Nephron (organoid): ENCODE measurements around the gene DOCK3.

Experiments used
- H3K27ac Mint-ChIP-seq, 3 experiments: 2 replicates each; pipeline ENCODE4 v1.8.0; 2020; ENCODE audit warnings: mixed read lengths in 3 of 3, mild to moderate bottlenecking in 2 of 3, moderate library complexity in 1 of 3
- H3K27me3 Mint-ChIP-seq: 2 replicates; pipeline ENCODE4 v1.8.0; 2021; ENCODE audit warnings: low read depth, mild to moderate bottlenecking, moderate library complexity, mixed read lengths
- H3K36me3 Mint-ChIP-seq: 2 replicates; pipeline ENCODE4 v1.8.0; 2020; ENCODE audit warnings: low read depth, mixed read lengths
- H3K4me1 Mint-ChIP-seq: 2 replicates; pipeline ENCODE4 v1.8.0; 2020; ENCODE audit warnings: mixed read lengths
- H3K4me3 Mint-ChIP-seq, 3 experiments: 2 replicates each; pipeline ENCODE4 v1.8.0; 2020; ENCODE audit warnings: mild to moderate bottlenecking in 3 of 3, mixed read lengths in 3 of 3, moderate library complexity in 2 of 3
- H3K9me3 Mint-ChIP-seq: 2 replicates; pipeline ENCODE4 v1.8.0; 2020; ENCODE audit warnings: mixed read lengths
- TF ChIP-seq, protein P1 (sequence below), 3 experiments: fragments of 200-600 bp; sonication (generic); IDR thresholded peaks; one replicate each; pipeline ENCODE4 v1.5.0; 2021; ENCODE audit warnings: antibody characterized with exemption in 3 of 3; ENCODE audit not compliant: unreplicated experiment in 3 of 3

The DOCK3 gene

DNA sequence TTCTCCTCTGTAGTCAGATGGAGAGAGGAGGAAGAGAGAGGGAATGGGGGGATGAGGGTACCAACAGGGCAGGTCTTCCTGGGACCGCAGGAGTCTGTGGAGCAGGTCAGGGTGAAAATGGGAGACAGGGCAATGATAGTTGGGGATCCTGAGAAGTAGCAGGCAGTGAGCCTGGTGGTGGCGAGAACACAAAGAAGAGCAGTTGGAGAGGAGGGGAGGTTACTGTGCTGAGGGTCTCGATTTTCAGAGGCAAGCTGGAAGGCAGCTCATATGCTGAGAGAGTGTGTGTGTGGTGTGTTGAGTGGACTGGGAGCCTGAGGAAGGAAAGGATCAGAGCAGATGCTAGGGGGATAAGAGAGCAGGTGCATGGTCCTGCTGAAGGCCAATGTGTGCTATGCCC lies 2.1 kb upstream of the DOCK3 start:
- TF ChIP-seq, protein P1, sequence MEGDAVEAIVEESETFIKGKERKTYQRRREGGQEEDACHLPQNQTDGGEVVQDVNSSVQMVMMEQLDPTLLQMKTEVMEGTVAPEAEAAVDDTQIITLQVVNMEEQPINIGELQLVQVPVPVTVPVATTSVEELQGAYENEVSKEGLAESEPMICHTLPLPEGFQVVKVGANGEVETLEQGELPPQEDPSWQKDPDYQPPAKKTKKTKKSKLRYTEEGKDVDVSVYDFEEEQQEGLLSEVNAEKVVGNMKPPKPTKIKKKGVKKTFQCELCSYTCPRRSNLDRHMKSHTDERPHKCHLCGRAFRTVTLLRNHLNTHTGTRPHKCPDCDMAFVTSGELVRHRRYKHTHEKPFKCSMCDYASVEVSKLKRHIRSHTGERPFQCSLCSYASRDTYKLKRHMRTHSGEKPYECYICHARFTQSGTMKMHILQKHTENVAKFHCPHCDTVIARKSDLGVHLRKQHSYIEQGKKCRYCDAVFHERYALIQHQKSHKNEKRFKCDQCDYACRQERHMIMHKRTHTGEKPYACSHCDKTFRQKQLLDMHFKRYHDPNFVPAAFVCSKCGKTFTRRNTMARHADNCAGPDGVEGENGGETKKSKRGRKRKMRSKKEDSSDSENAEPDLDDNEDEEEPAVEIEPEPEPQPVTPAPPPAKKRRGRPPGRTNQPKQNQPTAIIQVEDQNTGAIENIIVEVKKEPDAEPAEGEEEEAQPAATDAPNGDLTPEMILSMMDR (IDR thresholded peaks at IDR 0.05; ENCODE audit: unreplicated experiment in 3 of 3) = no peak
- Mint-ChIP-seq H3K27ac (no peak overlapping the region), H3K36me3 (no peaks in the 10 kb centered on the region), H3K27me3 (peaks cover 92% of the 10 kb centered on the region), H3K4me3 (peak overlapping the region; percentile 10 to 42 (median 17)), H3K9me3 (no peaks in the 10 kb centered on the region), H3K4me1 (peaks cover 4% of the 10 kb centered on the region)

DNA sequence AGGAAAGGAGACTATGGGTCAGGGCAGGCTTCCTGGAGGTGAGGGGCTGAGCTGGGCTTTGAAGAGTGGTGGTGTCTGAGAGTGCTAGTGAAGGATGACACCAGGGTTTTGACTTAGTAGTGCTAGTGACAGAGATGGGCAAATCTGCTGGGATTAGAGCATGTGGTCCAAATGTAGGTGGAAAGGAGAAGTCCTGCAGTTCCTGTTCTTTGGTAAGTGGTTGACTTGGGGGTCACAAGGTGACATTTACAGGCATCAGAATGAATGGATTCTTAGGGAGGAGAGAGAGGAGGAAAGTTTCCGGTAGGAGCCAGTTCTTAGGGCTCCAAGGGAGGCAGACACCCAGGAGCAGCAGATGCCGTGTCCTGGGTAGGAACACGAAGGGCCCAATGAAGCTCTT lies 796 bp upstream of the DOCK3 start:
- H3K27ac Mint-ChIP-seq = no peak overlapping the region
- no peaks in the 10 kb centered on the region for H3K9me3 Mint-ChIP-seq
- TF ChIP-seq, protein P1 (IDR thresholded peaks at IDR 0.05; ENCODE audit: unreplicated experiment in 3 of 3) = no peak
- H3K36me3 Mint-ChIP-seq = no peaks in the 10 kb centered on the region
- H3K4me3 Mint-ChIP-seq = peak overlapping the region; percentile 75 to 79 (median 76)
- H3K4me1 Mint-ChIP-seq = peaks cover 4% of the 10 kb centered on the region
- peaks cover 92% of the 10 kb centered on the region for H3K27me3 Mint-ChIP-seq

DNA sequence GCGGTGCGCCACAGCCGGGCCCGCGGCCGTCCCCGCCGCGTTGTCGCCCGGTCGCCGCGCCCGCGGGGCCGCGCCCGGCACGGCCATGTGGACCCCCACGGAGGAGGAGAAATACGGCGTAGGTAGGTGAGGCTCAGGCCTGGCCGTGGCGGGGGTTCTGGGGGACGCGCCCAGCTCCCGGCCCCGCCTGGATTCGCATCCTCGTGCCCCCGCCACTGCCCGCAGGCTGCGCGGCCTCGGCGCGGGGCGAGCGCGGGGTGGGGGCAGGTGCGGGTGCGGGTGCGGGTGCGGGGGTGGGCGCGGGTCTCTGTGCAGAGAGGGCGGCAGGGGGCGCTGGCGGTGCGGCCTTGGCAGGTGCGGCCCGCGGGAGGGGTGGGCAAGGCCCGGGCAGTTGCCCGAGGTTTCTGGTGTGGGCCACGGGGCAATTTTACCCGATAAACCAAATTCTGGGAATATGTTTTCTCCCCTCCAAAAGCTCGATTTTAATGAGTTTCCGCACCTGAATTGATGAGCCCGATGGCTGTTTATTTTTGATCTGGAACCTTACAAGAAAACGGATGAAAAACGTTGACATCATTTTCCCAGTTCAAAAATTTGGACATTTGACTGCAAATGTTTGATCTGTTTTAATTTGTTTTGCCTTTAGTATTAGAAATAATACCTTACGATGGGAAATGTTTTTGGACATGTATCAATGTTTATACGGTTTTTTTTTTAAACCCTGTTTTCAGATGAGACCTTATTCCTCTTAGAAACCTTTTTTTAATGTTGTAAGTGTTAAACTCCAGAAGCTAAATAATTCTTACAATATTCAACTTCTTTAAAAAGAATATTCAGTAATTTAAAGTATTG lies 678 bp downstream of the DOCK3 start:
- Mint-ChIP-seq H3K27me3 (peaks cover 89% of the 10 kb centered on the region), H3K36me3 (no peaks in the 10 kb centered on the region), H3K9me3 (no peaks in the 10 kb centered on the region), H3K4me1 (peaks cover 4% of the 10 kb centered on the region), H3K4me3 (peak overlapping the region; percentile 72 to 81 (median 74)), H3K27ac (no peak overlapping the region)
- TF ChIP-seq, protein P1 (IDR thresholded peaks at IDR 0.05; ENCODE audit: unreplicated experiment in 3 of 3) = peak; percentile 23 to 50 (median 40)

DNA sequence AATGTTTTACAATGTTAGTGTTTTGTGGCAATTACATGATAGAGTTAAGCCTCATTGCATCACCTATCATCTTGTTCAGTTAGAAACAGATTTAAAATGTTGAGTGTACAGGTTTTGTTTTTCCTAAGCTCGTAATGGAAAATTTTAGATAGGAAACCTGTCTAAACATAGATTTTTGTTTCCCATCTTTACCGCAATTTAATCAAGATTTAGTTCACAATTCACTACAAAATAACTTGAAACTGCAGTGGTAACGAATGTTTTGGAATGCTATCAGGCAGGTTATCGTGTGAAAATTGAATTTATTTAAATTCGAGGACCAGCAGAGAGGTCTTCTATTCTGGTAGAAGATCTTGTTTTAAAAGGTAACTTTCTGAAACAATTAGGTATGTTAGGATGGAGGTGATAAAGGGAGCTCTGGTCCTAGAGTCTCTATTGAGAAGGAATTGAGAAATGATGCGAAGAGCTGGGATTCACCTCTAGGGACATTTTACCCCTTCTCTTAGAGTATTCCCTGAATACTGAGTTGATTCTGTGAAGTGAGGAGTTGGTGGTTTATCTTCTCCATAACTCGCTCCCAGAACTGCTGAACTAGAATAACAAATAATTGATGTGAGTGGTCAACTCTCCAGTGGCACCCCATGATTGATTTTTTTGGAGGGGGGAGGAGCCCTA lies 1.4 kb downstream of the DOCK3 start:
- no peak overlapping the region for H3K27ac Mint-ChIP-seq
- TF ChIP-seq, protein P1 (IDR thresholded peaks at IDR 0.05; ENCODE audit: unreplicated experiment in 3 of 3) = no peak
- no peaks in the 10 kb centered on the region for H3K36me3 Mint-ChIP-seq
- peaks cover 89% of the 10 kb centered on the region for H3K27me3 Mint-ChIP-seq
- peaks cover 4% of the 10 kb centered on the region for H3K4me1 Mint-ChIP-seq
- H3K4me3 Mint-ChIP-seq = peak overlapping the region in 2 of 3 experiments; percentile 8 to 31
- H3K9me3 Mint-ChIP-seq = no peaks in the 10 kb centered on the region

DNA sequence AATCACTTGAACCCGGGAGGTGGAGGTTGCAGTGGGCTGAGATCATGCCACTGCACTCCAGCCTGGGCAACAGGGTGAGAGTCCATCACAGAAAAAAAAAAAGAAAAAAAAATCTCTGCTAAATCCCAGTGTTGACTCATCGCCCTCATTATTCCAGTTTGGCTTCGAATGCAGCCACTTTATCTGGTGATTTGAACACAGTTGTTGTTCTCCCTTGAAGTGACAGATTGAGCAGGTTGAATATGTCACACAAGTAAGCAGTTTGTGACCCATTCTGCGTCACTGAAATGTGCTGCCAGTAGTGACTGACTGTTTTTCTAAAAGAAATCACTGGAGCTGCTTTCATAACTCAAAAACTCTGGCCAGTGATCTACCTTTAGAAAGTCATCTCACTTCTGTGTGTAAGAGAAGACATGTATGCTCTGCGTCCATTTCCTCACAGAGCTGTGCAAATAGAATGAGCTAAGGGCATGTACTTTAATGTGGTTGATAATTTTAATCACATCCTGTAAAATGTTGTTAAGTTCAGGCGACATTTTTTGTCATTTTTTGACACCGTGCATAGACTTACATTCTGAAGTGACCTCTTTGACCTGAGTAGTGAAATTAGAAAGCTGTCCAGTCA lies 12.5 kb downstream of the DOCK3 start:
- H3K4me1 Mint-ChIP-seq = no peaks in the 10 kb centered on the region

More for the DNA sequence above, 12.5 kb downstream of the DOCK3 start:
- Mint-ChIP-seq H3K9me3 (peaks cover 4% of the 10 kb centered on the region), H3K36me3 (no peaks in the 10 kb centered on the region), H3K27me3 (peaks cover 39% of the 10 kb centered on the region), H3K27ac (no peak overlapping the region), H3K4me3 (no peak overlapping the region)
- TF ChIP-seq, protein P1 (IDR thresholded peaks at IDR 0.05; ENCODE audit: unreplicated experiment in 3 of 3) = no peak
